GM19193 (cell line): ENCODE measurements around the gene MCF2L2.

Experiments used
- POLR2A ChIP-seq: IDR thresholded peaks from 4 replicates; pipeline ENCODE4 v1.6.1; 2011; ENCODE audit not compliant: insufficient read depth, insufficient read length; ENCODE audit errors: extremely low read depth

The MCF2L2 gene

DNA sequence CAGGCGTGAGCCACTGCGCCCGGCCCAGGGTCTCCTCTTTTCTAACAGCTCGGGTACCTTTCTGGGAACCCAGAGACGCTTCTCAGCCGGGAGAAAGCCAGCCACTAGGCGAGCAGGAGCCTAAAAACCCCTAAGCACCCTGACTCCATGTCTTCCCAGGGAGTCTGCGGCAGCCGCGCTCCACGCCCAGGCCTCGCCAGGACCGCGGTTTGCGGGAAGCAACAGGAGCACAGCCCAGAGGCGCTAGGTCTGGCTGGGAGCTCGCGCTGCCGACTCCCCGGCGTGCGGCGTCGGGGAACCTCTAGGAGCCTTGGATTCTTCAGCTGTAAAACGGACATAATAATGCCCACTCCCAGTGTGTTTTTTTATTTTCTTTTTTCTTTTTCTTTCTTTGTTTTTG is 264.9 kb downstream of the MCF2L2 start:
- TF ChIP-seq POLR2A = no peak

GRCh38 chr3:183161552-183162336 is 266.7 kb downstream of the MCF2L2 start:
- no peak for TF ChIP-seq POLR2A

DNA sequence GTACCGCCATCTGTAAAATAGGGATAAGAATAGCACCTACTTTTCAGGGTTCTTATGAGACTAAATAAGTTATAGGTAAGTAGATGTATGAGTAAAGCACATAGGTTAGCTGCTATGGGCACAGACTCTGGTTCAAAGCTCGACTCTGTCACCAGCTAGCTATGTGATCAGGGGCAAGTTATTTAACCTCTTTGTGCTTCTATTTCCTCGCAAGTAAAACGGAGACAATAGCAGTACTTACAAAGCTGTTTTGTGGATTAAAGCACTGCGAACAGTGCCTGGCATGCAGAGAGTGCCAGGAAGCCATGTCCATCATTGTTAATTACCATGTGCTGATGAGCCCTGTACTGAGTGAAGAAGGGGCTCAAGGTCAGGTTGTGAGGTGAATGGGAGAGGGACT is 267.8 kb downstream of the MCF2L2 start:
- no peak for TF ChIP-seq POLR2A

DNA sequence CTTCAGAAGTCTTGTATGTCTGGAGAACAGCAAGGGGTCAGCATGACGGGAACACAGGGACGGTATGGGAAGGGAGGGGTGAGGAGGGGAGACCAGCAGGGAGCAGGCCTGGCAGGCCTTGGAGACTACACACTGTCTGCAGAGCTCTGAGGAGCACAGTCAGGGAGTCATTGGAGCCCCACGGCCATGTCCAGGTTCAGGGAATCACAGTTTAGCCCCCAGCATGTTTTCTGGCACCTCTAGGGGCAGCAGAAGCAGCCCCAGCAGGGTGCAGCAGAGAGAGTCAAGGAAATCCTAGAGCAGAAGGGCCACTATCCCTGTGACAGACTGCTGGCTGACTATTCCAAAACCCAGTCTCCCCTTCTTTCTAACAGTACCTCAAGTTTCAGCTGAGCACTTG is 269.1 kb downstream of the MCF2L2 start:
- TF ChIP-seq POLR2A = no peak

- no peak for TF ChIP-seq POLR2A
Observed at GRCh38 chr3:183158551-183159006, 269.8 kb downstream of the MCF2L2 start.

DNA sequence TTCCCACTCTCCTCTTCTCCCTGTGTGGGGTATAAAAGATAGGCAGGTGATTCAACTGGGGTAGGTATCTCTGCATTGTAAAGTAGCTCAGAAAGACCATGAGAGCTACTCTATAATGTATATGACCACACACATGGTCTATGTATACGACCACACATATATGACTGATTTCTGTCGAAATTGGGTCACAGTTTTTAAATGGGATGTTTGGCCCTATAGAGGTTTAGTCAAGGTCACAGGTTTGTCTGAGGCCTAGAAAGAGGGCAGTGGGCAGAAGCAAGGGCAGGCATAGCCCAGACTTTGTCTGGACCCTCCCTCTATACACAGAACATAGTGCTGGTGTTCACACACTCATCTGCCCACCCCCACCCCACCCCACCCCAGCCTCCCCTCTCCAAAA is 270.3 kb downstream of the MCF2L2 start:
- TF ChIP-seq POLR2A = no peak

GRCh38 chr3:183156266-183156665 is 272.2 kb downstream of the MCF2L2 start:
- TF ChIP-seq POLR2A = no peak

DNA sequence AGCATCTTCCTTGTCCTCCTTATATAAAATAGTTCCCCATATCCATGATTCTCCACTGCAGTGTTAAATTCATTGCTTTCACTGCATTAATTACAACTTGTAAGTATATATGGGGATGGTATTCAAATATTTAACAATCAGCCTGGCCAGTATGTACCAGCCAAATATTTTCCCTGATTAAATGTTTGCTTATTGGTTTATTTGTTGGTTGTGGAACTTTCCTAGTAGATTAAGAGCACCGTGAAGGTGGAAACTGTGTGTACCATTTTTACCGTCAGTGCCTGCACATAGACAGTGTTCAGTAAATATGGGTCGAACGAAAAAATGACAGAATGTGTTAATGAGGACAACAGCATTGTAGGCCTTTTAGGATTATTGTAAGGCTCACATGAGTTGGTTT is 272.9 kb downstream of the MCF2L2 start:
- no peak for TF ChIP-seq POLR2A

- TF ChIP-seq POLR2A = no peak
Observed at GRCh38 chr3:183153210-183153950, 275.0 kb downstream of the MCF2L2 start.

DNA sequence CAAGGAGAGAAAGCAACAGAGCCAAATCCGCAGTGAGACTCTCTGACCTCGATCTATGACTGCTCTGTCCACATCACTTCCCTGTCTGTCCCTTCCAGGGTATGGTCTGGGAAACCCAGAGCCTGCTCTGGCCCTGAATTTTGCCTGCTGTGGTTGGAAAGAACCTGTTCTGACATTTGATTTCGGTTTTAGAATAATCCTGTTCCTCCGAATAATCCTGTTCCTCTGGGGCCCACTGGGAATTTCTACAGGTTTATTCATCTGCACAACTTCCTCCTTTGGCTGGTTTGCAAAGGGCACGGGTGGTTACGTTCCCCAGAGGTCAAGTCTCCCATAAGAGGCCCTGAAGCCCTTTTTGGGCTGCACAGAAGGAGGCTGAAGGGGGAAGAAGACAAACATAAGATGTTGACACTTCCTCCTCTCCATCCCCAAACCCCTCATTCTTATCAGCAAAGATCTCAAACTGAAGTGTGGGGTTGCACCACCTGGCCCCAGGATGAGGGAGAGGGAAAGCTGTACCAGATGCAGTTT is 276.5 kb downstream of the MCF2L2 start:
- no peak for TF ChIP-seq POLR2A

DNA sequence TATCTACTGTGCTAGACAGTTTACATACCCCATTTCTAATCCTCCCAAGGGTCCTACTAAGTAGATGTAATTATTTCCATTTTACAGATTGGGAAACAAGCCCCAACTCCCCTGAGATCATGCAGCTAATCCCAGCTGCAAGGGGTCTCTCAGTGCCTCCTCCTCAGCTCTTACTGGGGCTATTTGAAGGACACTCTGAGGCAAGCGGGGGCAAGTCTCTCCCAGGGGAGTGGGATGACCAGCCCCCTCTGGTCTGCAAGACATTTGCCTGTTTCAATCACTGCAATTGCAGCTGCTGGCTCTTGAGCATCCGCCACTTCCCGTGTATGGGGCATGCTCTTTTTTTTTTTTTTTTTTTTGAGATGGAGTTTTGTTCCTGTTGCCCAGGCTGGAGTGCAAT is 277.3 kb downstream of the MCF2L2 start:
- TF ChIP-seq POLR2A = no peak

GRCh38 chr3:183149915-183150750 is 278.3 kb downstream of the MCF2L2 start:
- TF ChIP-seq POLR2A = no peak

GRCh38 chr3:183148056-183148455 is 280.4 kb downstream of the MCF2L2 start:
- no peak for TF ChIP-seq POLR2A

DNA sequence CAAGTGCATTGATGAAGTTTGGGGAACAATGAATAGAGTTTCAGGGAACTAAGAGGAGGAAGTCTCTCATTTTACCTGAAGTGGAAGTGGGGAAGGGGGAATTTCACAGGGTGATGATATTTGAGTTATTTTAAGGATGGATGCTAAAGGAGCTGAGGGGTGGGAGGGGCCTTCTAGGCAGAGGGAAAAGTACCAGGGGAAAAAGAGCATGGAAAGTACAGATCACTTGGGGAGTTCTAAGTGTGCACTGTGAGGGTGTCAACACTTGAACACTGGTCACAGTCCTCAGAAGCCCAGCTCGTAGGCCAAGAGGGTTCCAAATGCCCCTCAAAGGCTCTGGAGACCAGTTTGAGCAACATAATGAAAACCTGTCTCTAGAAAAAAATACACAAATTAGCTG is 284.1 kb downstream of the MCF2L2 start:
- no peak for TF ChIP-seq POLR2A

GRCh38 chr3:183142199-183142598 is 286.2 kb downstream of the MCF2L2 start:
- TF ChIP-seq POLR2A = no peak

- no peak for TF ChIP-seq POLR2A
Observed at GRCh38 chr3:183134844-183135243, 293.6 kb downstream of the MCF2L2 start.

DNA sequence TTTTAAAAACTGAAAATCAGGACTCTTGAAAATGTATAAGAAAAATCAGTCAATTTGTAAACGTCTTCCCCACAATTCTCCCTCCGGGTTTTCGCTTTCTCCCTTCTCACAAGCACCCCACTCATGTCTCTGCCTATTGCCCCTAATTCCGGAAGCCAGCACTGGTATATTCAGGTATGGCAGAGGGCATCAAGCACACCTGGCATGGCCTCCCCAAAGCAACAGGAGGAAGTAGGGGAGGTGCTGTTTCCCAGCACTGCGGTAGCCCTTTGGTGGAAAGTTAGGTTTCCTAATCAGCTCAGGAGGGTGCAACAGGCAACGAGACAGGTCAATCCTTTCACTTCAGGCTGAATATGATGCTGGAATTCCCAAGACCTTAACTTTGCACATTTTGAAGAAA is 296.0 kb downstream of the MCF2L2 start:
- TF ChIP-seq POLR2A = no peak
